Anterior cingulate cortex (tissue), 58 donors: ENCODE measurements around the gene THSD7B.

Source experiments
- DNase-seq, 58 donors: peaks; one replicate each; lab custom pipeline; 2025; lab: John Stamatoyannopoulos, UW

THSD7B gene

DNA sequence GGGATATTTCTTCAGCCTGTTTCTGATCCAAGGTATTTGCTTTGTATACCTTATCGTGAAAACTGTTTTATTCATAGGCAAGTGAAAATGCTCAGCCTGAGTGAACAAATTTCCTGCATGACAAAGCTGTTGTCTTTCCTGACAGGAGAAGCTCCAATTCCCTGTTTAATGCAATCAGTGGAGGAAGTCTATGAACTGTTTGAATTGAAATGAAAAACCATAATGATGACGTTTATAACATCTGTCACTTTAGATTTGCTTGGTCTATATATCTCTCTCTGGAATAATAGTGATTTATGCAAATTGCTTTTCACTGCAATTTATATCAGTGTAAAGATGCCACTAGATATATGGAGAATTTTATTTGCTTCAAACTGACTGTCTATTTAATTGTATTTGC, 959.6 kb downstream of the THSD7B start:
- DNase-seq, result no peak
